BLaER1 treated with 17β-estradiol and CSF1 and Interleukin-3, amounts not matched to agents 10 nM and 100 nM (cell line): ENCODE measurements around the gene TNFRSF11A.
A peak's percentile ranks its signal among the peaks of the same experiment; 100 is the strongest.

Experiments
- H3K27ac ChIP-seq, 11 experiments: shearing (Covaris generic); formaldehyde crosslinking; 2 replicates each; pipeline ENCODE4 v1.8.1; 2022
- H3K27me3 ChIP-seq, 11 experiments: shearing (Covaris generic); formaldehyde crosslinking; 2 replicates each; pipeline ENCODE4 v1.8.1; 2022
- H3K36me3 ChIP-seq, 11 experiments: shearing (Covaris generic); formaldehyde crosslinking; 2 replicates each; pipeline ENCODE4 v1.8.1; 2022
- H3K4me1 ChIP-seq, 10 experiments: shearing (Covaris generic); formaldehyde crosslinking; 2 replicates each; pipeline ENCODE4 v1.8.1; 2022
- H3K4me2 ChIP-seq, 11 experiments: shearing (Covaris generic); formaldehyde crosslinking; 2 replicates each; pipeline ENCODE4 v1.8.1; 2022
- H3K4me3 ChIP-seq, 10 experiments: shearing (Covaris generic); formaldehyde crosslinking; 2 replicates each; pipeline ENCODE4 v1.8.1; 2022
- H3K9ac ChIP-seq, 11 experiments: shearing (Covaris generic); formaldehyde crosslinking; 2 replicates each; pipeline ENCODE4 v1.8.1; 2022
- H3K9me3 ChIP-seq, 11 experiments: shearing (Covaris generic); formaldehyde crosslinking; replicated peaks in 1 of 11; 2 replicates each; pipeline ENCODE4 v1.8.1; 2022
- H4K20me1 ChIP-seq, 11 experiments: shearing (Covaris generic); formaldehyde crosslinking; 2 replicates each; pipeline ENCODE4 v1.8.1; 2022
- Cebpa-rat ChIP-seq, 11 experiments: shearing (Covaris generic); IDR thresholded peaks; 2 replicates each; pipeline ENCODE4 v1.8.1; 2022

TNFRSF11A gene

DNA sequence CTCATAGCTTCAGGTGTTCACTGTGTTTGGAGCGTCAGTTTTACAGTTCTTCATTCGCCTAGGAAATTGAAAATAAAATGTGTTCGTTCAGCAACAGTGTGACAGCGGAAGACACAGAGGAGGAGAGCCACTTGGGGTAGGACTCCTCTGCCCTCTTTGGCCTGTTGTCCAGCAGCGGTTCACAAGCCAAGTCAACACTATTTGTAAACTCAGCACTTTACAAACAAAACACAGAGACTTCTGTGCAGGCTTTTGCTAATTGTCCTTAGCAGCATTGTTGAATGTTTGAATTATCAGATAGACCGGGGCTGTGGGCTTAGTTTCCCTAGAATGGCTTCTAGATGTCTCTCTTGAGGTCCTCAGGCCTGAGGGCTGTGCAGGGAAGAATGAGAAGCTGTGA lies 73.2 kb downstream of the TNFRSF11A start:
- Histone ChIP-seq H3K27ac (no peak overlapping the region), H3K9ac (no peak overlapping the region), H3K4me1 (peaks cover 10 to 20% (median 12%) of the 10 kb centered on the region in 10 experiments), H3K4me3 (no peak overlapping the region), H3K36me3 (no peaks in the 10 kb centered on the region), H3K9me3 (0 out of 22 replicates have a peak, but pooled peaks cover 0 to 4% (median 0%) of the 10 kb centered on the region in 11 experiments), H4K20me1 (no peaks in the 10 kb centered on the region), H3K27me3 (no peaks in the 10 kb centered on the region), H3K4me2 (no peak overlapping the region)
- TF ChIP-seq Cebpa-rat (IDR thresholded peaks at IDR 0.05), result no peak

DNA sequence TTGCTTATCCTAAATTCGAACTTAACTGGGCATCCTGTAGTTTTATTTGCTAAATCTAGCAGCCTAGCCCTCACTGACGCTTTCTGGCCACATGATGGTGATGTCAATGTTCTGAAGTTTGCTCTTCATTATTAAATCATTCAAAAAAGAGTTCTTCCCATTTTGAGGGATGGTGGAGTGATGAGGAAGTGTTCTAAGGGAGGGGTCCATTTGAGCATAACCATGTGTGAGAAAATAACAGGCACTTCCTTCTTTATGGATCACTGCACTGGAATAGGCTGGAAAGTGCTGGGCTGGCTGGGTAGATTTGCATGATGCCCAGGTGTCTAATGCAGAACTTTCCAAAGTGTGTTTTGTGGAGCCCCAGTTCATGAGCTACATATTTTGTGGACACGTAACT lies 74.2 kb downstream of the TNFRSF11A start:
- Histone ChIP-seq H3K4me1 (peaks cover 10 to 20% (median 12%) of the 10 kb centered on the region in 10 experiments), H3K4me2 (peak overlapping the region; percentile 35 to 68 (median 46)), H3K9ac (no peak overlapping the region), H3K9me3 (0 out of 22 replicates have a peak, but pooled peaks cover 0 to 4% (median 0%) of the 10 kb centered on the region in 11 experiments), H3K27ac (no peak overlapping the region), H3K27me3 (no peaks in the 10 kb centered on the region), H3K4me3 (no peak overlapping the region), H4K20me1 (no peaks in the 10 kb centered on the region), H3K36me3 (no peaks in the 10 kb centered on the region)
- no peak for TF ChIP-seq Cebpa-rat (IDR thresholded peaks at IDR 0.05)

DNA sequence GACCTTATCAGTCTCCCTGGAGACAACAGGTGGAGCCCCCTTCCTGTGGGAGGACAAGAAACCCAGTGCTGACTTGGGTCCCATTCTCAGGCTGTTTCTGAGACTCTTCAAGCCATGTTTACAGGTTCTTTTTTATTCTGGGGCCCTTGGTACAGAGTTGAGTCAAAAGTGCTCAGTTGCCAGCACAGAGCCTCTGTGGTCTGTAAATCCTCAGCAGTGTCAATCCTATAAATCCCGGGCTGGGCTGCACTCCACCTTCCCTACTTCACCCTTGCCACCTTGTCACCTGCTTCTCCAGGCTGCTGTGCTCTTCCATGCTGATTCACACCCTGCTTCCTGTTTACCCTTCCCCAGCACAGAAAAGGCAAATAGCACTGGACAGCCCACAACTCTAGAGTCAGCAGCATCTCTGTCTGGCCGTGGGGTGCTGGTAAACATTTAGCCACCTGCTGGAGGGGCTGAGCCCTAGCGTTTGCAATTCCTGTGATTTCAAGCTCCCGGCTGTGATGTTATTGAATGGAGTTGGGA lies 74.7 kb downstream of the TNFRSF11A start:
- H3K4me3 ChIP-seq, result no peak overlapping the region
- H3K27ac ChIP-seq, result no peak overlapping the region
- peaks cover 10 to 20% (median 12%) of the 10 kb centered on the region in 10 experiments for H3K4me1 ChIP-seq
- H3K9me3 ChIP-seq, result peaks cover 0 to 10% (median 0%) of the 10 kb centered on the region in 11 experiments; a peak in 2 of 22 replicates
- no peak for TF ChIP-seq Cebpa-rat (IDR thresholded peaks at IDR 0.05)
- H3K27me3 ChIP-seq, result no peaks in the 10 kb centered on the region
- H3K9ac ChIP-seq, result no peak overlapping the region
- H3K4me2 ChIP-seq, result peak overlapping the region; percentile 35 to 68 (median 46)
- H3K36me3 ChIP-seq, result no peaks in the 10 kb centered on the region
- no peaks in the 10 kb centered on the region for H4K20me1 ChIP-seq

GRCh38 chr18:62400916-62401315 lies 75.8 kb downstream of the TNFRSF11A start:
- Histone ChIP-seq H3K9ac (no peak overlapping the region), H3K27ac (no peak overlapping the region), H3K9me3 (peaks cover 0 to 16% (median 0%) of the 10 kb centered on the region in 11 experiments; a peak in 2 of 22 replicates), H3K4me3 (no peak overlapping the region), H3K27me3 (no peaks in the 10 kb centered on the region), H4K20me1 (no peaks in the 10 kb centered on the region), H3K4me1 (peaks cover 10 to 20% (median 12%) of the 10 kb centered on the region in 10 experiments), H3K4me2 (no peak overlapping the region), H3K36me3 (no peaks in the 10 kb centered on the region)
- TF ChIP-seq Cebpa-rat (IDR thresholded peaks at IDR 0.05), result no peak

- no peak overlapping the region for H3K4me2 ChIP-seq
- no peak overlapping the region for H3K4me3 ChIP-seq
- no peak overlapping the region for H3K27ac ChIP-seq
- H3K27me3 ChIP-seq, result no peaks in the 10 kb centered on the region
- no peaks in the 10 kb centered on the region for H3K36me3 ChIP-seq
- no peak overlapping the region for H3K9ac ChIP-seq
- no peaks in the 10 kb centered on the region for H4K20me1 ChIP-seq
- H3K4me1 ChIP-seq, result peaks cover 10 to 20% (median 12%) of the 10 kb centered on the region in 10 experiments
- no peak for TF ChIP-seq Cebpa-rat (IDR thresholded peaks at IDR 0.05)
- peaks cover 0 to 16% (median 0%) of the 10 kb centered on the region in 11 experiments; a peak in 2 of 22 replicates for H3K9me3 ChIP-seq
Measured at GRCh38 chr18:62402342-62402948, 77.3 kb downstream of the TNFRSF11A start.

DNA sequence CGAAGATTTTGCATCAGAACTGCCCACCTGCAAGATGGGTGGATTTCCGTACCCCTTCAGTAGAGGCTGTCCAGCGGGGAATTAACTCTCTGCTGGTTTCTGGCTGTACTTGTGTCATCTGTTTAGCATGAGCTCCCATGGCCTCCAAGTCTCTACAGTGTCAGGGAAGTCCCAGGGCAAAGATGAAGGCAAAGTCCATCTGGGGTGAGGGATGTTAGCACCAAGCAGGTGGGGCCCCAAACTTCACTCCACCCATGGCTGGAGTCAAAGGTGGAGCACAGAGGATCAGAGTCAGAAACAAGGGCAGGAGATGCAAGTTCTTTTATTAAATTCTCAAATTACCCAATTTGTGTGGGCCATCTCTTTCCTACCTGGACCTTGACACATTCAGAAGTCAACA lies 78.0 kb downstream of the TNFRSF11A start:
- Histone ChIP-seq H3K9ac (no peak overlapping the region), H4K20me1 (no peaks in the 10 kb centered on the region), H3K4me2 (no peak overlapping the region), H3K4me3 (no peak overlapping the region), H3K27ac (no peak overlapping the region), H3K9me3 (peaks cover 0 to 16% (median 0%) of the 10 kb centered on the region in 11 experiments; a peak in 2 of 22 replicates), H3K36me3 (no peaks in the 10 kb centered on the region), H3K27me3 (no peaks in the 10 kb centered on the region), H3K4me1 (peaks cover 10 to 20% (median 12%) of the 10 kb centered on the region in 10 experiments)
- TF ChIP-seq Cebpa-rat (IDR thresholded peaks at IDR 0.05), result no peak

DNA sequence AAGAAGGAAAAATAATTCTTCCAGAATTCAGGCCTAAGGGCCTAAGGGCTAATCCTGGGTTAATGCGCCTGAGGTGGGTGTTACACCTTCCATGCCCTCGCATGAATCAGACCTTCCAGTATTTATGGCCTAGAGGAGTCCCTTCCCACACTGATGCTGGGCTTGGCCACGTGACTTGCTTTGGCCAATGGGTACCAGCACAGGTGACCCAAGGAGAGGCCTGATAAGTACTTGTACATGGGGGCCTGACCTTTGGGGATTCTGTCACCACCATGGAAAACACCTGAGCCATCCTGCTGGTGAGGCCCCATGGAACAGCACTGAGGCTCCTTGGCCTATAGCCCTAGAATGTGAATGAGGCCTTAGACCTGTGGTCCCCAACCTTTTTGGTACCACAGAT lies 79.8 kb downstream of the TNFRSF11A start:
- Histone ChIP-seq H3K4me2 (no peak overlapping the region), H3K27me3 (no peaks in the 10 kb centered on the region), H4K20me1 (no peaks in the 10 kb centered on the region), H3K36me3 (no peaks in the 10 kb centered on the region), H3K4me3 (no peak overlapping the region), H3K27ac (no peak overlapping the region), H3K4me1 (peaks cover 3 to 7% (median 4%) of the 10 kb centered on the region in 10 experiments; a peak in 19 of 20 replicates), H3K9me3 (peaks cover 0 to 18% (median 4%) of the 10 kb centered on the region in 11 experiments; a peak in 9 of 22 replicates), H3K9ac (no peak overlapping the region)
- TF ChIP-seq Cebpa-rat (IDR thresholded peaks at IDR 0.05), result no peak

DNA sequence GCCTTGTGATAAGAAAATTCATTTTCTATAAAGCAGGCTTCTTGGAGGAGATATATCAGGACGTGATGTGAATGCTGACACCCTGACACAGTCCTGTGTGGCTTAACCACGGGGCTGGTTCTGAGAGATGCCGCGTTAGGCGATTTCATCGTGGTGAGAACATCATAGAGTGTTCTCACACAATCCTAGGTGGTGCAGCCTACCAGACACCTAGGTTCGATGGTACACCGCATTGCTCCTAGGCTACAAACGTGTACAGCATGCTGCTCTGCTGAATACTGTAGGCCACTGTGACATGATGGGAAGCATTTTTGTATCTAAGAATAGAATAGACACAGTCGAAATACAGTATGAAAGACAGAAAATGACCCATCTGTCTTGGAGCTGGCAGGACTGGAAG lies 82.5 kb downstream of the TNFRSF11A start:
- H3K4me3 ChIP-seq, result no peak overlapping the region
- H3K4me2 ChIP-seq, result no peak overlapping the region
- H3K27ac ChIP-seq, result no peak overlapping the region
- H3K9ac ChIP-seq, result no peak overlapping the region
- H4K20me1 ChIP-seq, result no peaks in the 10 kb centered on the region
- peaks cover 0 to 40% (median 23%) of the 10 kb centered on the region in 11 experiments; a peak in 15 of 22 replicates for H3K9me3 ChIP-seq
- no peaks in the 10 kb centered on the region for H3K27me3 ChIP-seq
- no peak for TF ChIP-seq Cebpa-rat (IDR thresholded peaks at IDR 0.05)
- peaks cover 0 to 7% (median 0%) of the 10 kb centered on the region in 10 experiments; a peak in 5 of 20 replicates for H3K4me1 ChIP-seq
- no peaks in the 10 kb centered on the region for H3K36me3 ChIP-seq

DNA sequence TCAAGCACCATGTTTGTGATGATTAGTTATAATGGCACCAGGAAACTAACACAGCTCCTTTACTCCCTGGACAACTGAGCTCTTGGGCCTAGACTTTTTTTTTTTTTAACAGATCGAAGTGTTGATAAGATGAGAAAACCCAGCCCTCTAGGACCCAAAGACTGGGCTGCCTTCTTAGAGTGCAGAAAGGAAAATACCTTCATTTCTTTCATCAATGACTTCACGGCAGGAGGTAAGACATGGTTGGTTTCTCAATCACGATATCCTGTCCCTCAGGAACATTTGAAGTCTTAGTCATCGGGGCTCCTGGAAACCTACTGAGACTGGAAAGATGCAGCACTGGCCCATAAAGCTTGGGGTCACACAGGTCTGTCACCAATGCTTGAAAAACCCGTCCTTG lies 84.7 kb downstream of the TNFRSF11A start:
- Histone ChIP-seq H3K36me3 (no peaks in the 10 kb centered on the region), H3K4me1 (peaks cover 0 to 7% (median 0%) of the 10 kb centered on the region in 10 experiments; a peak in 5 of 20 replicates), H3K4me2 (no peak overlapping the region), H3K27me3 (no peaks in the 10 kb centered on the region), H3K4me3 (no peak overlapping the region), H4K20me1 (no peaks in the 10 kb centered on the region), H3K9ac (no peak overlapping the region), H3K27ac (no peak overlapping the region), H3K9me3 (peaks cover 0 to 35% (median 22%) of the 10 kb centered on the region in 11 experiments; a peak in 15 of 22 replicates)
- no peak for TF ChIP-seq Cebpa-rat (IDR thresholded peaks at IDR 0.05)
